Transverse colon (tissue), 4 donors: ENCODE results near the gene MAIP1. TPM values are rescaled to one million over a fixed set of nuclear protein-coding genes. Genes with fewer than 3 reads are reported as not detected.

Experiments
- DNase-seq: peaks from one replicate; pipeline ENCODE4 v3.0.0-alpha.2; 2019
- H3K27ac ChIP-seq, 4 donors: fragments of 200-600 bp; sonication (generic); 2 replicates each; pipeline ENCODE4 v1.5.1; 2016 to 2018; ENCODE audit warnings: inconsistent platforms in 4 of 4
- H3K27me3 ChIP-seq: fragments of 200-600 bp; sonication (generic); 2 replicates; pipeline ENCODE4 v1.5.1; 2017; ENCODE audit warnings: inconsistent platforms
- H3K36me3 ChIP-seq, 4 donors: fragments of 200-600 bp; sonication (generic); 2 replicates each; pipeline ENCODE4 v1.5.1; 2017 to 2019; ENCODE audit warnings: inconsistent platforms in 4 of 4
- H3K4me1 ChIP-seq, 4 donors: fragments of 200-600 bp; sonication (generic); 2 replicates each; pipeline ENCODE4 v1.5.1; 2017 to 2020; ENCODE audit warnings: inconsistent platforms in 4 of 4
- H3K4me3 ChIP-seq, 4 donors: fragments of 200-600 bp; sonication (generic); 1 replicate in 1 of 4; 2 replicates in 3 of 4; pipeline versions ENCODE4 v1.5.1 to v1.6.1; 2017 to 2019; ENCODE audit warnings: inconsistent platforms in 4 of 4
- H3K9me3 ChIP-seq, 2 donors: fragments of 200-600 bp; sonication (generic); 2 replicates each; pipeline ENCODE4 v1.5.1; 2017 to 2019; ENCODE audit warnings: inconsistent platforms in 2 of 2
- CTCF ChIP-seq, 5 experiments: fragments of 200-600 bp in 3 of 5; fragments of 450-650 bp in 2 of 5; sonication (generic) in 3 of 5; IDR thresholded peaks; 1 replicate in 2 of 5; 2 replicates in 3 of 5; pipeline ENCODE4 v1.5.1; 2016 to 2017; ENCODE audit warnings: antibody characterized with exemption in 5 of 5, inconsistent platforms in 3 of 5, mild to moderate bottlenecking in 2 of 5, moderate library complexity in 1 of 5
- EP300 ChIP-seq: sonication (generic); formaldehyde crosslinking; IDR thresholded peaks from one replicate; pipeline ENCODE4 v1.6.1; 2017; ENCODE audit warnings: antibody characterized with exemption, low read depth
- POLR2A ChIP-seq: fragments of 450-650 bp; IDR thresholded peaks from one replicate; pipeline ENCODE4 v1.6.1; 2016; ENCODE audit warnings: antibody characterized with exemption, mild to moderate bottlenecking, moderate library complexity
- POLR2AphosphoS5 ChIP-seq, 3 donors: sonication (generic); formaldehyde crosslinking; IDR thresholded peaks; one replicate each; pipeline ENCODE4 v1.6.1; 2016; ENCODE audit warnings: antibody characterized with exemption in 3 of 3
- WGBS, 2 donors: methylation state at CpG; one replicate each; pipeline ENCODE4 v1.1.5; 2018; ENCODE audit warnings: low coverage in 1 of 2; 5-methylcytosine and 5-hydroxymethylcytosine counted together
- in situ Hi-C, 4 donors: fragments of 200-750 bp; cut with MboI; loops; one replicate each; pipeline versions ENCODE4 v1.15.0 to v1.15.1; 2017; ENCODE audit warnings: low sequenced_read_pairs in 3 of 4, low pct_ligation_motif_present in 1 of 4, low pct_unique_long_range_greater_than_20kb in 1 of 4
- intact Hi-C: fragments of 100-400 bp; cut with DNase I; formaldehyde crosslinking; loops from one replicate; pipeline ENCODE4 v1.15.1; 2023; ENCODE audit warnings: low total_unique reads
- total RNA-seq, 4 donors: library from RNA; depleted of rRNA; stranded (reverse); fragments of >200 nt; gene quantifications; one replicate each; pipeline ENCODE4 v1.1.0, GENCODE V29; 2016

Gene MAIP1
- total RNA-seq, 4 donors from 2014 or later: 19.1 to 104 (median 33.2) TPM

GRCh38 chr2:200007306-200007705 is 51.9 kb downstream of the MAIP1 start:
- no peak for TF ChIP-seq EP300
- no peak for TF ChIP-seq POLR2AphosphoS5 (IDR thresholded peaks at IDR 0.05)
- no peak for TF ChIP-seq CTCF (IDR thresholded peaks at IDR 0.05)
- no peak for TF ChIP-seq POLR2A

GRCh38 chr2:200012401-200012800 is 57.0 kb downstream of the MAIP1 start:
- no peak overlapping the region for H3K27ac ChIP-seq
- 75 to 96% methylated on average over 1 of the region's 1 CpG for WGBS, 2 donors
- no peaks in the 10 kb centered on the region for H3K36me3 ChIP-seq
- H3K4me1 ChIP-seq: no peaks in the 10 kb centered on the region
- H3K9me3 ChIP-seq: no peaks in the 10 kb centered on the region
- intact Hi-C loops: no loop called here
- H3K27me3 ChIP-seq: no peaks in the 10 kb centered on the region
- TF ChIP-seq EP300 (no peak), POLR2A (no peak), CTCF (IDR thresholded peaks at IDR 0.05) (no peak)
- in situ Hi-C loops: no loop called here
- DNase-seq: no peak
- no peak overlapping the region for H3K4me3 ChIP-seq

More at GRCh38 chr2:200007306-200007705, 51.9 kb downstream of the MAIP1 start:
- H3K27me3 ChIP-seq: no peaks in the 10 kb centered on the region
- in situ Hi-C loops (no loop called here), intact Hi-C loops (no loop called here)
- H3K27ac ChIP-seq: no peak overlapping the region
- H3K9me3 ChIP-seq: no peaks in the 10 kb centered on the region
- H3K4me3 ChIP-seq: no peak overlapping the region
- no peaks in the 10 kb centered on the region for H3K36me3 ChIP-seq
- no peaks in the 10 kb centered on the region for H3K4me1 ChIP-seq
- 85% methylated on average over 1 of the region's 1 CpG; no CpG with 5 or more reads in 1 of the 2 donors for WGBS, 2 donors
- DNase-seq: no peak

Other genes starting within 250 kb of the MAIP1 start
- 1 to 10 TPM in 2 of 4 donors, not detected in 2; 1.8 to 2.7 TPM for gene FTCDNL1, start 104.4 kb upstream of the MAIP1 start, total RNA-seq
- gene C2orf69, start 44.3 kb upstream of the MAIP1 start, total RNA-seq: 10 to 100 TPM in 3 of 4 donors, 1 to 10 TPM in 1; 6.0 to 26.3 (median 13.2) TPM
- gene TYW5, start 91 bp upstream of the MAIP1 start, total RNA-seq: 10 to 100 TPM in 2 of 4 donors, 1 to 10 TPM in 2; 4.9 to 27.1 (median 11.4) TPM